AG04450 (cell line): Measurements from ENCODE around the gene USP7. TPM values are rescaled to one million over a fixed set of nuclear protein-coding genes. Genes with fewer than 3 reads are reported as not detected.

ENCODE experiments used
- CTCF ChIA-PET: fragments of 300-600, 350-600 bp; formaldehyde crosslinking; extraction: SDS; loops from one replicate; lab custom pipeline; 2022; ENCODE audit warnings: antibody characterized with exemption, inconsistent platforms; lab: Charles Lee
- POLR2A ChIA-PET: fragments of 350-600 bp; formaldehyde crosslinking; extraction: SDS; loops from one replicate; lab custom pipeline; 2021; ENCODE audit warnings: antibody characterized with exemption, inconsistent platforms; lab: Yijun Ruan, JAX
- DNase-seq: peaks from one replicate; pipeline ENCODE4 v3.0.0-alpha.2; 2011; ENCODE audit warnings: low read depth, low spot score
- H3K27ac ChIP-seq: one replicate; pipeline ENCODE4 v1.5.1; 2012; ENCODE audit warnings: low read depth, low read length, control low read depth
- H3K27me3 ChIP-seq: one replicate; pipeline ENCODE4 v1.6.0; 2012; ENCODE audit warnings: low read length; ENCODE audit not compliant: control insufficient read depth, insufficient read depth
- H3K4me3 ChIP-seq: 2 replicates; pipeline ENCODE4 v1.5.1; 2011; ENCODE audit warnings: mild to moderate bottlenecking, low read depth, low read length, control low read depth
- H3K9me3 ChIP-seq: 2 replicates; pipeline ENCODE4 v1.5.1; 2012; ENCODE audit warnings: low read length; ENCODE audit not compliant: control insufficient read depth, insufficient read depth
- CTCF ChIP-seq: IDR thresholded peaks from 2 replicates; pipeline ENCODE4 v1.5.1; 2011; ENCODE audit warnings: low read depth, low read length, control low read depth, inconsistent platforms
- polyA plus RNA-seq: library from polyadenylated mRNA; depleted of rRNA; stranded (reverse); fragments of >200 nt; gene quantifications from 2 replicates; pipeline ENCODE4 v1.2.3, GENCODE V29; 2011

USP7 gene
- polyA plus RNA-seq, 1 experiment: 26.9 TPM

- Histone ChIP-seq H3K27me3 (no peaks in the 10 kb centered on the region), H3K9me3 (no peaks in the 10 kb centered on the region; the same call in 1 of the 2 replicates), H3K4me3 (peak overlapping the region; percentile 83), H3K27ac (peak overlapping the region; percentile 39)
- TF ChIP-seq CTCF: no peak
- no peak for DNase-seq
- CTCF ChIA-PET: interaction anchor here (0.9 kb wide), 1 partner anchor 46 kb away, joined by 5 read pairs; no protein-coding TSS in a partner anchor
- POLR2A ChIA-PET: interaction anchor here (0.7 kb wide), 1 partner anchor 129 kb away, joined by 4 read pairs; the partner anchor contains the start of gene HAPSTR1
Observed at GRCh38 chr16:8962393-8963009, 1.2 kb downstream of the USP7 start.

- H3K27ac ChIP-seq: peak overlapping the region; percentile 39
- peak overlapping the region; percentile 83 for H3K4me3 ChIP-seq
- H3K27me3 ChIP-seq: no peaks in the 10 kb centered on the region
- ChIA-PET CTCF (interaction anchor here (0.9 kb wide), 1 partner anchor 47 kb away, joined by 5 read pairs; no protein-coding TSS in a partner anchor), POLR2A (interaction anchor here (0.6 to 0.7 kb wide), 2 partner anchors 129 to 185 kb away, joined by 4 read pairs; partner anchors contain the start of gene HAPSTR1)
- DNase-seq: no peak
- no peak for TF ChIP-seq CTCF
- no peaks in the 10 kb centered on the region; the same call in 1 of the 2 replicates for H3K9me3 ChIP-seq
Observed at GRCh38 chr16:8961811-8962390, 1.8 kb downstream of the USP7 start.

GRCh38 chr16:8960788-8961109, 3.0 kb downstream of the USP7 start:
- Histone ChIP-seq H3K9me3 (no peaks in the 10 kb centered on the region; the same call in 1 of the 2 replicates), H3K27me3 (no peaks in the 10 kb centered on the region), H3K27ac (peak overlapping the region; percentile 31), H3K4me3 (peak overlapping the region; percentile 31)
- DNase-seq: no peak
- POLR2A ChIA-PET: no interaction called here
- TF ChIP-seq CTCF: no peak
- CTCF ChIA-PET: interaction anchor here (0.8 kb wide), 1 partner anchor 48 kb away, joined by 4 read pairs; no protein-coding TSS in a partner anchor

GRCh38 chr16:8959921-8960787, 3.6 kb downstream of the USP7 start:
- DNase-seq: no peak
- no peak for TF ChIP-seq CTCF
- ChIA-PET CTCF (interaction anchor here (0.8 to 1.6 kb wide), 3 partner anchors 24 to 49 kb away, joined by 4 to 9 read pairs (median 5); no protein-coding TSS in a partner anchor), POLR2A (interaction anchor here (0.7 kb wide), 1 partner anchor 14 kb away, joined by 6 read pairs; no protein-coding TSS in a partner anchor)
- H3K27ac ChIP-seq: peak overlapping the region; percentile 39
- H3K27me3 ChIP-seq: no peaks in the 10 kb centered on the region
- no peaks in the 10 kb centered on the region; the same call in 1 of the 2 replicates for H3K9me3 ChIP-seq
- H3K4me3 ChIP-seq: peak overlapping the region; percentile 41
